NCI-H2107 treated with DMSO at 0.1 percent for 48 hours (cell line): ENCODE results near the gene FBRS.
A peak's percentile ranks its signal among the peaks of the same experiment; 100 is the strongest.
"Not testable (repeated sequence)": the region's sequence is repeated elsewhere in the genome, so short reads cannot be mapped to it uniquely, and the experiment has no call there.

ENCODE experiments used
- DNase-seq: peaks from one replicate; lab custom pipeline; 2025; ENCODE audit not compliant: unreplicated experiment; lab: John Stamatoyannopoulos, UW

The FBRS gene

DNA sequence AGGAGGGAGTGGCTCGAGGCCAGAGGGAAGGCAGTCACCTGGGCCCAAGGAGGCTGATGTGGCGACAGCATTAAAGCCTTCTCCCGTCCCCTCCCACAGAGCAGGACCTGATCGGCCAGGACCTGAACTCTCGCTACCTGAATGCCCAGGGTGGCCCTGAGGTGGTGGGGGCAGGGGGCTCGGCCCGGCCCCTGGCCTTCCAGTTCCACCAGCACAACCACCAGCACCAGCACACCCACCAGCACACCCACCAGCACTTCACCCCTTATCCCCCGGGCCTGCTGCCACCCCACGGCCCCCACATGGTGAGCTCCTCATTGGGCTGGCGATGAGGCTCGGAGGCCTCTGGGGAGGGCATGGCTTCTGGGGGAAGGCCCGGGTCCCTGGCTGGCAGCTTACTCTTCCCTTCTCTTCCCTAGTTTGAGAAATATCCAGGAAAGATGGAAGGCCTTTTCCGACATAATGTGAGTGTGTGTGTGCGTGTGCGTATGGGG is 6.4 kb downstream of the FBRS start:
- DNase-seq, result no peak

DNA sequence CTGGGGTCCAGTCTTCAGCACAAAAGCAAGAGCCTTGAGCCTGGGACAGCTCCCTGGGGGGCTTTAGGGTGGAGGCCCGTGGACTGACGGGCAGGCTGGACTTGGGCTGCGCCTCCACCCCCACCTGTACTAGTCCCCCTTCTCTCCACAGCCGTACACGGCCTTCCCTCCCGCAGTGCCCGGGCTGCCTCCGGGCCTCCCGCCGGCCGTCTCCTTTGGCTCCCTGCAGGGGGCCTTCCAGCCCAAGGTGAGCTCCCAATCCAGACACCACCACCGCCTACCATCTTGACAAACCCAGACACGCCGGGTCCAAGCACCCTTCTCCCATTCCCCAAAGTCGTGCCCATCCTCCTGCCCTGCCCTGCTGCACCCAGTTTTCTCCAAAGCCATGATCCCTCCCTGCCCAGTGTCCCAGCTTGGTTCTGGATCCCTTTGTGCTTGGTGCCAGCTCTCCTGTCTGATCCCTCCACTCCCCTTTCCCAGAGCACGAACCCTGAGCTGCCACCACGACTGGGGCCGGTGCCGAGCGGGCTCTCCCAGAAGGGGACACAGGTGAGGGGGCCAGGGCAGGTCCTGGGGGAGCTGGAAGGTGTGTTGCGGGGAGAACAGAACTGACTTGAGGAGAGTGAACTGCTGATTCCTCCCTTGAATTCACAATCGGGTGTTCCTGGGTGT is 7.1 kb downstream of the FBRS start:
- no peak for DNase-seq

DNA sequence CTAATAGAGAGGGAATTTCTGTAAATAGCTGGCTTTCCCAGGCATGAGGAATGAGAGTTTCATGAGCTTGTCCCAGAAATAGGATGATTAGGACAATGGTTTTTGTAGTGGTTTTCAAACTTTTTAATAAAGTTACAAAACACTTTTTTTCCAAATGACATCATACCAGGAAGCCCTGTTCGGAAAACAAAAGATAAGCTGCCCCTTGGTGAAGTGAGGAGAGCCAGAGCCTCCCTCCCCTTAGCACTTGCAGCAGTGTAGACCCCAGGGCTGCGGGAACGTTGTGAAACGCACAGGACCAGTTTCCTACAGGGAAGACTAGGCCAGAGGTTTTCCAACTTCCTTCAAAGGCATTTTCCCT is 7.6 kb downstream of the FBRS start:
- no peak for DNase-seq

GRCh38 chr16:30666681-30667080 is 8.4 kb downstream of the FBRS start:
- no peak for DNase-seq

DNA sequence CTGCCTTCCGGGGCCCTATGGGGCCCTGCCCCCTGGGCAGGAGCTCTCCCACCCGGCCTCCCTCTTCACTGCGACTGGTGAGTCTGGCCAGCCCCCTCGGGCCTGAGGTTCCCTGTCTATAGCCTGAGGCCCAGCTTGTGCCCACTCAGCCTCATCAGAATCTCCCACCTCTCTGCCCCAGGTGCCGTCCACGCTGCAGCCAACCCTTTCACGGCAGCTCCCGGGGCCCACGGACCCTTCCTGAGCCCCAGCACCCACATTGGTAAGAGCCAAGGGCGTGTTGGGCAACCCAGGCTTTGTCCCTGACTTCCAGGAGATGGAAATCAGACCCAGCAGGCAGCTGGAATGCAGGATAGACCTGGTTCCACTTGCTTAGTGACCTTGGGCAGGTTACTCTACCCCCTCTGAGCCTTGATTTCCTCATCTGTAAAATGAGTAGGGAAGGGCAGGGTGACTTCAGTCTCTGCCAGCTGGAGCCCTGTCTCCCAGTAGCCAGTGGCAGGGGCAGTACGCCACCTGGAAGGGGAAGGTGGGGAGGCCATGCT is 9.2 kb downstream of the FBRS start:
- no peak for DNase-seq

DNA sequence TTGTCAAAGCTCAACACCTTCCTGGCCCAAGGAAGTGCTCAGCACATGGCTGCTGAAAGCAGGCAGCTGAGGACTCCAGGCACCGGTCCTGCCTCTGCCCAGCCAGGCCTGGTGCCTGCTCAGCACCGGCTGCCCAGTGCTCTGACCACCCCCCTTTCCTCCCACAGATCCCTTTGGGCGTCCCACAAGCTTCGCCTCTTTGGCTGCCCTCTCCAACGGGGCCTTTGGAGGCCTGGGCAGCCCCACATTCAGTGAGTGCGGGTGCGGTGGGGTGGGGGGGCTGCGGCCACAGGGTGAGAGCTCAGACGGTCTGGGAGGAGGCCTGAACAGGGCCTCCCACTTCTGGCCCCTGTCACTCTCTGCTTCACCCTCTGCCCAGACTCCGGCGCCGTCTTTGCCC is 10.2 kb downstream of the FBRS start:
- no peak for DNase-seq

- DNase-seq, result no peak
Observed at GRCh38 chr16:30669026-30669902, 11.0 kb downstream of the FBRS start.

DNA sequence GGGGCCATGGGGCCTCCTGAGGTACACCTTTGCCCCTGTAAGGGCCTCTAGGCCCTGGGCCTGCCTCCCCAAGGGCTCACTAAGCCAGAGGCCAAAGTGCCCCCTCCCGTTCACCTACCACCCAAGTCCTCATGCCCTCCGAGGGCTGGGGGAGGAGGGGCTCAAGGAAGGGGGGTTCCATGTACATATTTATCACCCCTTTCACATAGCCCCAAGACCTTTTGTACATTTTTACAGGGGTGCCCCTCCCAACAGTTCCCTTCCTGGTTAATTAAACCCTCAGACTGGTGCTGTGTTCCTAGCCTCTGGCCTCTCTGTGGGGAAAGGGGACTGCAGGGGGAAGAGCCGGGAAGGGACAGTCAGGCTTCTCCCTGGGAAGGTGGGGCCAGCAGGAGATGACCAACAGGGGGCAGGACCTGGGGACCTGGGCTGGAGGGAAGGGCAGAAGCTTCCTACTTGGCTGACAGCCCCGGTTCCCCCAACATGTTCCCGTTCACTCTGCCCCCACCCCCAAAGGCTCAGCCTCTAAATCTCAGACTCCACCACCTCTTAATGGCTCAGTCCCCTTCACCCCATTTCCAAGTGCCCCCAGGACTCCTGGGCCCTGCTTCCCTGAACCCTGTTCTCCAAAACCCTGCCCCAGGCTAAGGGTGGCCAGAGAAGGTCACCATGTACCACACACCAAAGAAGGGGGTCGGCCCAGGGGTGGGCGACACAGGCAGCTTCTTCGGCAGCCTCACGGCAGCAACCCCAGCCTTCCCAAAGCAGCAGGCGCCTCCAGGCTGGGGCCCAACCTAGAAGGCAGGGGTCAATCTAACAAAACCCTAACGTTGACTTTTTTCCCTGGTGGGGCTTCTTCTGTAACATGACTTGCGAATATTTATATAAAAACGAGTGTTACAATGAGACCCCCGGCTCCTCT is 11.9 kb downstream of the FBRS start:
- DNase-seq, result no peak

GRCh38 chr16:30675143-30675542 is 16.9 kb downstream of the FBRS start:
- no peak for DNase-seq

DNA sequence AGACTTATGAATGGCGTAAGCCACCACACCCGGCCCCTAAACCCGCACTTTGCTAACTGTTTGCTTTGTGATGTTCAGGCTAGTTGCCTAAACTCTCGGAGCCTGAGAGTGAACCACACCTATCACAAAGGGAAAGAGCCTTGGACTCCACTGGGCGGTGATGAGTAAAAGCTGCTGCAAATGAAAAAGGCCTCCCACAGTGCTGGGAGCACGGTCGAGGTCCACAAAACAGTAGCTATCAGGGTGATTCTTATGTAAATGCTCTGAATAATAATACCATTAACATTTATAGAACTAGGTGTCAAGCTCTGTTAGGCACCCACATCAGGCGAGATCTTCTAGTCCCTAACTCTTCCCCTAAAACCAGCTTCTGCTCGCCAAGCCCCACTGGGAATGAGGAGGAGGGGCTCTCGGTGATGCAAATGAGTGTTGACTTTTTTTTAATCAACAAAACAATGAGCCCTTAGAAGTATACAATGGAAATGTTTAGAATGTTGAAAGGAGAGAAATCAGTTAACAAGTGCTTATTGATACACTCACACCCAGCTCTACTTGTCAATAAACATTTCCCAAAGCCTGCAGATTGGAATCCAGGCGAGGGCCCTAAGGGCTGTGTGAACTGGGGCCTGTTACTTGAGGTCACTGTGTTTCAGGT is 19.8 kb downstream of the FBRS start:
- DNase-seq, result no peak

GRCh38 chr16:30678586-30678970 is 20.3 kb downstream of the FBRS start:
- no peak for DNase-seq

DNA sequence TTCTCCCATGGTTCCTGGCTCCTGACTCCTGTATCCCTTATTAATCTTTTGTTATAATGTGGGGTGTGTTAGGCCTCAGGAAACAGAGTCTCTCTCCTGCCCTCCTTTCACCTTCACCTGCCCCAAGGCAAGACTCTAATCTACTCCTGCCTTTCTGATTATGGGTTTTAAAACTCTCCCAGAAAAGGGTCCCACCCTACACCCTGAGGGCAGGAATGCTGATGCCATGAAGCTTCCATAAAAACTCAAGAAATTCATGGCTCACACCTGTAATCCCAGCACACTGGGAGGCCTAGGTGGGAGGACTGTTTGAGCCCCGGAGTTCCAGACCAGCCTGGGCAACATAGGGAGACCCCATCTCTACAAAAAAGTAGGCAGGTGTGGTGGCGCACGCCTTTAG is 22.1 kb downstream of the FBRS start:
- no peak for DNase-seq

DNA sequence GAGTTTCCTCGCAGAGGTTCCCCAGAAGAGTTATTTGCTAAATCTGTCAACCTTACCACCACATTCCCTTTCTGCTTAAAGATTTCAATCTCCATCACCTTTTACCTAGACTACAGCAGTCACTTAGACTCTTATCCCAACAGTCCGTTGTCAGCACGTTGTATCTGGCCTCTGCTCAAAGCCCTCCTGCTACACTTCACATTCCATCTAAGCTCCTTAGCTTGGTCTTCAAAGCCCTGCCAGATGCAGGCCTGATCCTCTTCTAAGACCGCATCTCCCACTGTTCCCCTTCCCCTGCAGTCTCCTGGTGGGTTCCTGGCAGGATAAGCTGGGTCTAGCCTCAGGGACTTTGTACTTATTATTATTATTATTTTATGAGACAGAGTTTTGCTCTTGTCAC is 30.5 kb downstream of the FBRS start:
- DNase-seq, result no peak

GRCh38 chr16:30691907-30692306 is 33.7 kb downstream of the FBRS start:
- no peak for DNase-seq

DNA sequence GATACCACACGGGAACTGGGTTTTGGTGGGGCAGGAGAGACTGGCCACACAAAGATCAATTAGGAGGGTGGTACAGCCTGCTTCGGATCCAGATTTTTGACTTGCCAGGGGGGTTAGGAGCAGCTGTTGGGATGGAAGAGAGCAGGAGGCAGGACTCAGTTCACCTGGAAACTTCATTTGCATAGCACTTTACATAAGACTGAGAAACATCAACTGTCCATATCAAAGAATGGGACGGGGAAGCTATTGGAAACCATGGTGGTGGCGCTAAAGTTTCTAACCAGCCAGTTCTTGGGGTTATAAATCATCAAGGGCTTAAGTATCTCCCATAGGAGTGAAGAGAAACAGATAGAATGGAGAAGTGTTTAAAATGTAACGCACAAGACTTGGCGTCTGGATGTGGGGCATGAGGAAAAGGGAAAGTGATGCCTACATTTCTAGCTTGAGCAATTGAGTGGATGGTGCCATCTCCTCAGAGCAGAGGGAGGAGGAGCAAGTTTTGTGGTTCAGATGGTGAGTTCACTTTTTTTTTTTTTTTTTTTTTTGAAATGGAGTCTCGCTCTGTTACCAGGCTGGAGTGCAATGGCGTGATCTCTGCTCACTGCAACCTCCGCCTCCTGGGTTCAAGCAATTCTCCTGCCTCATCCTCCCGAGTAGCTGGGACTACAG is 34.3 kb downstream of the FBRS start:
- DNase-seq, result no peak

- no peak for DNase-seq
Observed at GRCh38 chr16:30694926-30695693, 36.9 kb downstream of the FBRS start.

- not testable (repeated sequence) for DNase-seq
Observed at GRCh38 chr16:30696646-30697045, 38.4 kb downstream of the FBRS start.

- DNase-seq, result peak; percentile 88
Observed at GRCh38 chr16:30697264-30698138, 39.3 kb downstream of the FBRS start.
